GM23338 (cell line): ENCODE measurements around the gene C2orf72. TPM values are rescaled to one million over a fixed set of nuclear protein-coding genes. Genes with fewer than 3 reads are reported as not detected.

ENCODE experiments used
- ATAC-seq: fragments of 200-7000 bp; cut with Tn5 transposase; 3 replicates; pipeline ENCODE4 v1.9.1; 2020
- DNase-seq: peaks from one replicate; pipeline ENCODE4 v3.0.0-alpha.2; 2015; ENCODE audit warnings: low spot score
- H2AFZ ChIP-seq: fragments of 200-600 bp; sonication (generic); 2 replicates; pipeline ENCODE4 v1.8.0; 2016; ENCODE audit warnings: antibody characterized with exemption, mild to moderate bottlenecking, moderate library complexity
- H3F3A ChIP-seq: fragments of 200-600 bp; sonication (generic); replicated peaks from 2 replicates; pipeline ENCODE4 v1.8.0; 2017; ENCODE audit warnings: antibody characterized with exemption, mixed run types, low read depth
- H3K27ac ChIP-seq: fragments of 200-600 bp; sonication (generic); 2 replicates; pipeline ENCODE4 v1.6.1; 2016; ENCODE audit warnings: low read depth
- H3K27me3 ChIP-seq: fragments of 200-600 bp; sonication (generic); 2 replicates; pipeline ENCODE4 v1.8.0; 2016; ENCODE audit warnings: mild to moderate bottlenecking, mixed run types, moderate library complexity; ENCODE audit not compliant: insufficient read depth
- H3K36me3 ChIP-seq: fragments of 200-600 bp; sonication (generic); 2 replicates; pipeline ENCODE4 v1.8.0; 2016; ENCODE audit warnings: mild to moderate bottlenecking; ENCODE audit not compliant: insufficient read depth
- H3K4me1 ChIP-seq: fragments of 200-600 bp; sonication (generic); 2 replicates; pipeline ENCODE4 v1.8.0; 2016; ENCODE audit warnings: mild to moderate bottlenecking, moderate library complexity; ENCODE audit not compliant: insufficient read depth
- H3K4me2 ChIP-seq: fragments of 200-600 bp; sonication (generic); 2 replicates; pipeline ENCODE4 v1.7.1; 2017; ENCODE audit warnings: mixed run types
- H3K4me3 ChIP-seq: fragments of 200-600 bp; sonication (generic); 2 replicates; pipeline ENCODE4 v1.6.1; 2016; ENCODE audit warnings: mixed run types
- H3K79me2 ChIP-seq: fragments of 200-600 bp; sonication (generic); replicated peaks from 2 replicates; pipeline ENCODE4 v1.8.0; 2017; ENCODE audit warnings: mild to moderate bottlenecking; ENCODE audit not compliant: insufficient read depth
- H3K9me2 ChIP-seq: fragments of 200-600 bp; sonication (generic); 2 replicates; pipeline ENCODE4 v1.8.0; 2017; ENCODE audit not compliant: insufficient read depth
- H4K20me1 ChIP-seq: fragments of 200-600 bp; sonication (generic); replicated peaks from 2 replicates; pipeline ENCODE4 v1.8.0; 2017; ENCODE audit warnings: mild to moderate bottlenecking; ENCODE audit not compliant: insufficient read depth
- H3K27ac Mint-ChIP-seq: 2 replicates; pipeline ENCODE4 v1.8.0; 2020; ENCODE audit warnings: inconsistent platforms, mild to moderate bottlenecking, moderate library complexity, mixed read lengths
- H3K27me3 Mint-ChIP-seq: 3 replicates; pipeline ENCODE4 v1.8.0; 2022; ENCODE audit warnings: low read depth, mild to moderate bottlenecking, moderate library complexity, mixed read lengths, inconsistent platforms; ENCODE audit not compliant: insufficient read depth, poor library complexity
- H3K36me3 Mint-ChIP-seq: 3 replicates; pipeline ENCODE4 v1.8.0; 2021; ENCODE audit warnings: low read depth, mild to moderate bottlenecking, inconsistent platforms, moderate library complexity, mixed read lengths
- H3K4me1 Mint-ChIP-seq: 3 replicates; pipeline ENCODE4 v1.8.0; 2020; ENCODE audit warnings: mild to moderate bottlenecking, inconsistent platforms, mixed read lengths
- H3K4me3 Mint-ChIP-seq: 3 replicates; pipeline ENCODE4 v1.8.0; 2021; ENCODE audit warnings: moderate library complexity, mild to moderate bottlenecking, inconsistent platforms, mixed read lengths
- H3K9me3 Mint-ChIP-seq: 3 replicates; pipeline ENCODE4 v1.8.0; 2020; ENCODE audit warnings: moderate library complexity, mild to moderate bottlenecking, inconsistent platforms, mixed read lengths
- CREB1 ChIP-seq: fragments of 250-450 bp; sonication (Bioruptor Pico); IDR thresholded peaks from 2 replicates; pipeline ENCODE4 v1.5.0; 2020; ENCODE audit warnings: low read depth, mild to moderate bottlenecking, moderate library complexity
- EZH2 ChIP-seq: fragments of 200-600 bp; sonication (generic); IDR thresholded peaks from one replicate; pipeline ENCODE4 v1.8.0; 2017; ENCODE audit warnings: antibody characterized with exemption, mild to moderate bottlenecking, low read depth; ENCODE audit not compliant: unreplicated experiment
- NANOG ChIP-seq: IDR thresholded peaks from 2 replicates; pipeline ENCODE4 v1.6.1; 2016; ENCODE audit warnings: antibody characterized with exemption, borderline replicate concordance
- POLR2AphosphoS5 ChIP-seq: IDR thresholded peaks from 2 replicates; pipeline ENCODE4 v1.6.1; 2016; ENCODE audit warnings: antibody characterized with exemption, low read depth
- STAT1 ChIP-seq: IDR thresholded peaks from one replicate; pipeline ENCODE4 v1.6.1; 2016; ENCODE audit warnings: antibody characterized with exemption; ENCODE audit not compliant: unreplicated experiment
- ZNF114 ChIP-seq: fragments of 250-450 bp; sonication (Bioruptor Pico); IDR thresholded peaks from 2 replicates; pipeline ENCODE4 v1.5.0; 2020; ENCODE audit warnings: mild to moderate bottlenecking, moderate library complexity
- ZNF462 ChIP-seq: fragments of 250-450 bp; sonication (Bioruptor Pico); IDR thresholded peaks from 2 replicates; pipeline ENCODE4 v1.5.0; 2020; ENCODE audit warnings: mild to moderate bottlenecking, moderate library complexity
- polyA plus RNA-seq: library from polyadenylated mRNA; unstranded; fragments of >200 nt; fragmentation: Nextera tagmentation; extraction: Ambion mirVana; gene quantifications from 2 replicates; pipeline ENCODE4 v1.2.1, GENCODE V29; 2016
- total RNA-seq: library from RNA; depleted of rRNA; stranded (reverse); fragments of >200 nt; shearing (Covaris generic); gene quantifications from 2 replicates; pipeline ENCODE4 v1.2.3, GENCODE V29; 2014
- TF ChIP-seq, protein P1 (sequence below): IDR thresholded peaks from one replicate; pipeline ENCODE4 v1.6.1; 2018; ENCODE audit warnings: antibody characterized with exemption; ENCODE audit not compliant: unreplicated experiment
- TF ChIP-seq, protein P2 (sequence below), 2 experiments: fragments of 200-600 bp in 1 of 2; sonication (generic) in 1 of 2; conservative IDR thresholded peaks; 2 replicates each; pipeline versions ENCODE4 v1.5.1 to v1.6.1; 2016 to 2017; ENCODE audit warnings: antibody characterized with exemption in 2 of 2, low read depth in 2 of 2, mild to moderate bottlenecking in 2 of 2, moderate library complexity in 1 of 2

The C2orf72 gene
- total and polyA plus RNA-seq, 2 experiments from 2014 or later: 0.37 to 1.4 TPM

DNA sequence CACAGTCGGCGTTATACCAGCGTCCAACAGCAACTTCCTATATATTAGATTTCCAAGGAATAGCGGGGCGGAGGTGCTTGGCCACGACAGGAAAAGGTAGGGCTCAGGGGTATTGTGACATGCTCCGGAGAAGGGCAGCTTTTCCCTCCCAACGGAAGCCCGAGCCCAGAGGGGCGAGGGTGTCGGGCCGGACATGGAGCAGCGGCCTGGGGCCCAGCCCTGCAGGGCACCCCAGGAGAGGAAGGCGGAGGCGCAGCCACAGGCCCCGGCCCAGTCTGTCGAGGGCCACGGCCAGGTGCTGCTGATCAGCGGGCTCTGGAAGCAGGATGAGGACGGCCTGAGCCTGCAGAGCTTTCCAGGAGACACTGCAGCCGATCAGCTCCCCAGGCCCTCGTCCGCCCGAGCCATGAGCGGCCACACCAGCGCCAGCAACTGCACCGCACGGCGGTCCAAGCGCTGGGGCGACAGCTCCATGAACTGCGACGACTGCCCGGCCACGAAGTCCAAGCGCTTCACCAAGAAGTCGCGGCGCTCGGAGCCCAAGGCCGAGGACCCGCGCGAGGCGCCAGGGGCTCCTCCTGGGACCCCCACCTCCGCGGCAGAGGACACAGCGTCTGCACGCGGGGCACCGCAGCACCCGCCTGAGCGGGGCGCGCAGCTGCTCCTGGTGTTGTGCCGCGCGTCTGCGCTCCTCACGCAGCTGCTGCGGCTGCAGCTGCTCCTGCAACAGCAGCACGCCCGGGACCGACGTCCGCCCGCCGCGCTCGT is 47.0 kb upstream of the C2orf72 start (continued):
- TF ChIP-seq, protein P1, sequence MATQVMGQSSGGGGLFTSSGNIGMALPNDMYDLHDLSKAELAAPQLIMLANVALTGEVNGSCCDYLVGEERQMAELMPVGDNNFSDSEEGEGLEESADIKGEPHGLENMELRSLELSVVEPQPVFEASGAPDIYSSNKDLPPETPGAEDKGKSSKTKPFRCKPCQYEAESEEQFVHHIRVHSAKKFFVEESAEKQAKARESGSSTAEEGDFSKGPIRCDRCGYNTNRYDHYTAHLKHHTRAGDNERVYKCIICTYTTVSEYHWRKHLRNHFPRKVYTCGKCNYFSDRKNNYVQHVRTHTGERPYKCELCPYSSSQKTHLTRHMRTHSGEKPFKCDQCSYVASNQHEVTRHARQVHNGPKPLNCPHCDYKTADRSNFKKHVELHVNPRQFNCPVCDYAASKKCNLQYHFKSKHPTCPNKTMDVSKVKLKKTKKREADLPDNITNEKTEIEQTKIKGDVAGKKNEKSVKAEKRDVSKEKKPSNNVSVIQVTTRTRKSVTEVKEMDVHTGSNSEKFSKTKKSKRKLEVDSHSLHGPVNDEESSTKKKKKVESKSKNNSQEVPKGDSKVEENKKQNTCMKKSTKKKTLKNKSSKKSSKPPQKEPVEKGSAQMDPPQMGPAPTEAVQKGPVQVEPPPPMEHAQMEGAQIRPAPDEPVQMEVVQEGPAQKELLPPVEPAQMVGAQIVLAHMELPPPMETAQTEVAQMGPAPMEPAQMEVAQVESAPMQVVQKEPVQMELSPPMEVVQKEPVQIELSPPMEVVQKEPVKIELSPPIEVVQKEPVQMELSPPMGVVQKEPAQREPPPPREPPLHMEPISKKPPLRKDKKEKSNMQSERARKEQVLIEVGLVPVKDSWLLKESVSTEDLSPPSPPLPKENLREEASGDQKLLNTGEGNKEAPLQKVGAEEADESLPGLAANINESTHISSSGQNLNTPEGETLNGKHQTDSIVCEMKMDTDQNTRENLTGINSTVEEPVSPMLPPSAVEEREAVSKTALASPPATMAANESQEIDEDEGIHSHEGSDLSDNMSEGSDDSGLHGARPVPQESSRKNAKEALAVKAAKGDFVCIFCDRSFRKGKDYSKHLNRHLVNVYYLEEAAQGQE: no peak
- TF ChIP-seq POLR2AphosphoS5: no peak
- TF ChIP-seq STAT1: no peak
- TF ChIP-seq, protein P2, sequence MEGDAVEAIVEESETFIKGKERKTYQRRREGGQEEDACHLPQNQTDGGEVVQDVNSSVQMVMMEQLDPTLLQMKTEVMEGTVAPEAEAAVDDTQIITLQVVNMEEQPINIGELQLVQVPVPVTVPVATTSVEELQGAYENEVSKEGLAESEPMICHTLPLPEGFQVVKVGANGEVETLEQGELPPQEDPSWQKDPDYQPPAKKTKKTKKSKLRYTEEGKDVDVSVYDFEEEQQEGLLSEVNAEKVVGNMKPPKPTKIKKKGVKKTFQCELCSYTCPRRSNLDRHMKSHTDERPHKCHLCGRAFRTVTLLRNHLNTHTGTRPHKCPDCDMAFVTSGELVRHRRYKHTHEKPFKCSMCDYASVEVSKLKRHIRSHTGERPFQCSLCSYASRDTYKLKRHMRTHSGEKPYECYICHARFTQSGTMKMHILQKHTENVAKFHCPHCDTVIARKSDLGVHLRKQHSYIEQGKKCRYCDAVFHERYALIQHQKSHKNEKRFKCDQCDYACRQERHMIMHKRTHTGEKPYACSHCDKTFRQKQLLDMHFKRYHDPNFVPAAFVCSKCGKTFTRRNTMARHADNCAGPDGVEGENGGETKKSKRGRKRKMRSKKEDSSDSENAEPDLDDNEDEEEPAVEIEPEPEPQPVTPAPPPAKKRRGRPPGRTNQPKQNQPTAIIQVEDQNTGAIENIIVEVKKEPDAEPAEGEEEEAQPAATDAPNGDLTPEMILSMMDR (conservative IDR thresholded peaks at IDR 0.05; ENCODE audit: low read depth in 2 of 2): no peak

DNA sequence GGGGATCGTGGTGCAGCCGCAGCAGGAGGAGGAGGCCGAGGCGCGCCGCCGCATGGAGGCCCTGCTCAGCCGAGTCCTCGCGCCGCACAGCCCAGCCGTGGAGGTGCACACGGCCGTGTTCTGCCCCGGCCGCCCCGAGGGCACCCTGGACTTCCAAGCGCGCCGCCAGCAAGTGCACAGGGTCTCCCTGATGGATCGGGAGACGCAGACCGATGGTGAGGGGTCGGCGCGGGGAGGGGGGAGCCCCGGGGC is 46.5 kb upstream of the C2orf72 start:
- H3K36me3 ChIP-seq: no peaks in the 10 kb centered on the region
- TF ChIP-seq EZH2 (no peak), CREB1 (CRISPR knock-in tag) (no peak), ZNF462 (CRISPR knock-in tag) (no peak), NANOG (no peak), STAT1 (no peak), ZNF114 (no peak)
- TF ChIP-seq, protein P1: no peak

More for the DNA sequence above, 46.5 kb upstream of the C2orf72 start:
- no peak overlapping the region for H3K27ac Mint-ChIP-seq
- DNase-seq: no peak
- Histone ChIP-seq H3K9me2 (no peaks in the 10 kb centered on the region), H2AFZ (peak overlapping the region; percentile 86; the same call in 1 of the 2 replicates), H3K4me2 (no peak overlapping the region), H3K79me2 (no peaks in the 10 kb centered on the region), H3K27me3 (no peaks in the 10 kb centered on the region), H3K4me1 (peaks cover 5% of the 10 kb centered on the region), H3F3A (0 out of 2 replicates have a peak, but pooled peaks cover 4% of the 10 kb centered on the region), H3K4me3 (no peak overlapping the region), H3K27ac (no peak overlapping the region), H4K20me1 (no peaks in the 10 kb centered on the region)
- peaks cover 10% of the 10 kb centered on the region for H3K4me1 Mint-ChIP-seq
- H3K36me3 Mint-ChIP-seq: no peaks in the 10 kb centered on the region
- no peak overlapping the region for H3K4me3 Mint-ChIP-seq
- ATAC-seq: no peak
- peaks cover 7% of the 10 kb centered on the region for H3K27me3 Mint-ChIP-seq
- H3K9me3 Mint-ChIP-seq: peaks cover 2% of the 10 kb centered on the region; the same call in 1 of the 3 replicates
